DMS53 treated with DMSO at 0.1 percent for 48 hours (cell line): ENCODE measurements around the gene MS4A10.

Source experiments
- DNase-seq: peaks from one replicate; lab custom pipeline; 2025; ENCODE audit not compliant: unreplicated experiment; lab: John Stamatoyannopoulos, UW

MS4A10 gene

DNA sequence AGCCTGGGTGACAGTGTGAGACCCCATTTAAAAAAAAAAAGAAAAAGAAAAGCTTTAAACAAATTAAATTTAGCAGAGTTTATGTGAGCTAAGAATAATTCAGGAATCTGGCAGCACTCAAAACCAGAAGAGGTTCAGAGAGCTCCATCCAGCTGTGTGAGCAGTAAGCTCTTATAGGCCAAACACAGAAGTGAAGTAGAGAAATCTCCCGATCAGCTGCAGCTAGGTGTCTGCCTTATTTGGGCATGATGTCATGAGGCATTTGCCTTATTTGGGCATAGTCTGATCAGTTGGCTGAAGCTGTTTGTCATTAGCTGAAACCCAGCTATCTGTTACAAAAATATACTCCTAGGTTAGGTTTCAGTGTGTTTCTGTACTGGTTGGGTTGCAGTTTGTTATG is 20.3 kb upstream of the MS4A10 start:
- no peak for DNase-seq

DNA sequence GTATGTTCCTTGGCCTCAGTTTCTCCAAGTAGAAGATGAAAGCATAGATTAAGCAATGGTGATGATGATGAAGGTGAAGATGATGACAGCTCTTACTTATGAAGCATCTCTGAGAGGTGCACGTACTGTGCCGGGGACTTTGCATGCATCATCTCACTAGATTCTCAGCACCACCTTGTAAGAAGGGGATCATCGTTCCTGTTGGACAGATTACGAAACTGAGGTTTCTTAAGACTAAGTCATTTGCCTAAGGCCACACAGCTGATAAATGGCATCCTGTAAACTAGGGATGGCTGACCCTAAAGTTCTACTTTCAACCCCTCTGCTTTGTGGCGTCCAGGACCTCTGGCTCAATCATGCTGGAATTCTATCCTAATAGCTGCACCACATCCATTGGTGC is 19.8 kb upstream of the MS4A10 start:
- no peak for DNase-seq

GRCh38 chr11:60766547-60766946 is 18.6 kb upstream of the MS4A10 start:
- DNase-seq: no peak

DNA sequence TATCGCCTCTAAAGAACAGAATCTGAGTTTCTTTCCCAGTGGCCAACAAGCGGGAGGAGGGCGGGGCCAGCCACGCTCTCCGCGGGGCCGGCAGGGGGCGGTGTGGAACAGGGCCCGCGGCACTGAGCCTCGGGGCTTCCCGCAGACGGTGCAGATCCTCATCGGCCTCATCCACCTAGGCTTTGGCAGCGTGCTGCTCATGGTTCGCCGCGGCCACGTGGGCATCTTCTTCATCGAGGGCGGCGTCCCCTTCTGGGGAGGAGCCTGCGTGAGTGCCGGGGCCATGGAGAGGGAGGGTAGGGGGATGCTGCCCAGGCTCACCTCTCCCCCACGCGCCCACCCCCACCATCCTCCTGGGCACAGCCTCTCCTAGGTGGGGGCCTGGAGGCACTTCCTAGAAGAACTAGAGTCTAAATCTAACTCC is 17.7 kb upstream of the MS4A10 start:
- DNase-seq: no peak

DNA sequence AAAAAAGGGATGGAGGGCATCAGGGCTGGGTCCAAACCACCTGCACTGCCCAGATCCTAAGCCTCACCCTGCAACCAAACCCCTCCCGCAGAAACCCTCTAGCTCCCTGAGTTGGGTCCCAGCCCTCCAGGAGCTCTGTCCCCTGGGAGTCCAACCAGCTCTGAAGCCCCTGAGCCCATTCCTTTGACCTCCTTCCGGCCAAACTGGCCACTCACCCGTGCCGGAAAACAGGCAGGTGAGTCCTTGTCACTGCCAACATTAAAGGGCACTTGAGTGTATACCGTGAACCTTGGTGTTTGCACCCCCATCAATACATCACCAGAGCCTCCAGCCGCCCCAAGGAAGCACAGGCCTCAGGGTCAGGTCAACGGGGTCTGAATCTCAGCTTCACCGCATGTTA is 16.9 kb upstream of the MS4A10 start:
- no peak for DNase-seq

- DNase-seq: no peak
Observed at GRCh38 chr11:60769273-60769672, 15.9 kb upstream of the MS4A10 start.

DNA sequence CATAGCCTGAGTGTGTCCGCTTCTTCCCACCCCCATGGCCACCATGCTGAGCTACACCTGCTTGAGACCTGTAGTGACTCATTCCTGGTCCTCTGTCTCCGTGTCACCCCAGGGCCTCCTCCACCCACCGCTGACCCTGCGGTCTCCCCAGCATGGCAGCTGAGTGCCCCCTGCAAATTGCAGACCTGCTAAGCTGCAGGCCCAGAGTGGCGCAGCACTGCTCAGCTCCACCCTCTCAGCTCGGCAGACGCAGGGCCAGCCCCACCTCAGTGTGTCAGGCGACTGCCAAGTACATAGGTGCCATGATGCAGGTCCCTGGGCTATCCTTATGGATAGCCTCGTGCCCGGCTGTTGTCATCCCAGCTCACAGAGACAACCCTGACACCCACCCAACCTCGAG is 15.3 kb upstream of the MS4A10 start:
- no peak for DNase-seq

DNA sequence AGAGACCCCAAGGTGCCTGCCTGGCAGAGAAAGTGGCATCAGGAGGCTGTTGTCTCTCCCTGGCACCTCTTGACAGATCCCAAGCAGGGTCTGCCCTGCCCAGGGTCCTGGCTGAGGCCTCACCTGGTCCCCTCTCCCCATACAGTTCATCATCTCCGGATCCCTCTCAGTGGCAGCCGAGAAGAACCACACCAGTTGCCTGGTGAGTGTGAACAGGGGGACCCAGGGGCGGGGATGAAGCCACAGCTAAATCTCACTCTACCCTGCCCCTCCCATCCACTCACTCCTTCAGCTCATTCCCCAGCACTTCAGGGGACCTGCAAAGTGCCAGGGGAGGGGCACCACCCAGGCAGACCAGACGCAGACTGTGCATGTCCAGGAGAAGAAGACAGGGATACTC is 14.0 kb upstream of the MS4A10 start:
- DNase-seq: no peak

DNA sequence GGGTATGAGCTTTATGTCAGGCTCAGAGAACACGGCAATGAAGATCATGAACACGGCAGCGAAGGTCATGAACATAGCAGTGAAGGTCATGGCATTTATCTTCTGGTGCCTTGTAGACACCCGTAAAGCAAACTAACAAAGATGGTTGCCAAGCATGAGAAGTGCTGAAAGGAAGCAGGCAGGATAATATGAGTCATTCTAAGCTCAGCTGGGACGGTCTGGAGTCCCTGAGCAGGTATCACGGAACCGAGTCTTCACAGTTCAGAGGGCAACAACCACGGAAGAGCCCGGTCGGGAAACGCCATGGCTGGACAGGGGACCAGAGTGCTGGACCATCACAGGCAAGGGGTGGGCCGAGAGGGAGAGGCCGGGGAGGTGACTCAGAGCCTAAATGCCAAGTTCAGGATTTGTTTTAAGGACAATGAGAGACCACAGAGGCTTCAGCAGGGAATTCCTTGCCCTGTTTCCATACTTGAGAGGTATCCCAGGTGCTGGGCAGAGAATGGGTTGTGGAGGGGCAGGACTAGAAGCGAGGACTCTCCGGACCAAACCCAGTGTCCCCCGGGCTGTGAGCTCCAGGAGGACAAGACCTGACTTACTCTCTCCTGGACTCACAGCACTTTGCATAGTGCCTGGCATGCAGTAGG is 13.1 kb upstream of the MS4A10 start:
- no peak for DNase-seq

- DNase-seq: no peak
Observed at GRCh38 chr11:60772666-60773065, 12.5 kb upstream of the MS4A10 start.

- DNase-seq: no peak
Observed at GRCh38 chr11:60774726-60775125, 10.4 kb upstream of the MS4A10 start.

- peak; percentile 90 for DNase-seq
Observed at GRCh38 chr11:60775420-60775961, 9.6 kb upstream of the MS4A10 start.

GRCh38 chr11:60776167-60776566 is 9.0 kb upstream of the MS4A10 start:
- DNase-seq: no peak

GRCh38 chr11:60777106-60777505 is 8.0 kb upstream of the MS4A10 start:
- no peak for DNase-seq

- no peak for DNase-seq
Observed at GRCh38 chr11:60777572-60777971, 7.6 kb upstream of the MS4A10 start.

DNA sequence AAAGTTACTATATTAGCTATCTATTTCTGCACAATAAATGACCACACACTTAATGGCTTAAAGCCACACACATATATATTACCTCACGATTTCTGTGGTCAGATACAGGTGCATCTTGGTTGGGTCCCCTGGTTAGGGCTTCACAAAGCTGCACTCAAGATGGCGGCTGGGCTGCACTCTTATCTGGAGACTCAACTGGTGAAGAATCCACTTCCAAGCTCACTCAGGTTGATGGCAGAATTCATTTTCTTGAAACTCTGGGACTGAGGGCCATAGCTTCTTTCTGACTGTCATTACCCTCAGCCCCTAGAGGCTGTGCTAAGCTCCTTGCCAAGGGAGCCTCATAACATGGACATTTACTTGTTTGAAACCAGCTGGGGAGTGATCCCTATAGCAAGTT is 5.1 kb upstream of the MS4A10 start:
- no peak for DNase-seq

DNA sequence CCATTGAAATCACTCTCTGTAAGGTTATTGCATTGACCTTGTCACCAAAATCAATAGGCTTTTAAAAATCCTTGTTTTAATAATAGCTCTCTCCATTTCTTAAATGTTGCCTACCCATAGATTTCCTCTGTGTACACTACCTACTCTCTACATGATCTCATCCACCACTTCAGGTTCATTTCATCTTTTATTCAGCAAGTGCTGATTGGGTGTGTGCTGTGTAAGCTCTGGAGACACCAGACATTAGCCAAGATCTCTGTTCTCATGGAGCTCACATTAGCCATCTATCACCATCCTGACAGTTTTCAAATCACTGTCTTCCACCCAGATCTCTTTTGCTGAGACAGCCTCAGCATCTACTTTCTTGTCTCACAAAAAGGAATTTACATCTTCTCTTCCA is 4.4 kb upstream of the MS4A10 start:
- no peak for DNase-seq

DNA sequence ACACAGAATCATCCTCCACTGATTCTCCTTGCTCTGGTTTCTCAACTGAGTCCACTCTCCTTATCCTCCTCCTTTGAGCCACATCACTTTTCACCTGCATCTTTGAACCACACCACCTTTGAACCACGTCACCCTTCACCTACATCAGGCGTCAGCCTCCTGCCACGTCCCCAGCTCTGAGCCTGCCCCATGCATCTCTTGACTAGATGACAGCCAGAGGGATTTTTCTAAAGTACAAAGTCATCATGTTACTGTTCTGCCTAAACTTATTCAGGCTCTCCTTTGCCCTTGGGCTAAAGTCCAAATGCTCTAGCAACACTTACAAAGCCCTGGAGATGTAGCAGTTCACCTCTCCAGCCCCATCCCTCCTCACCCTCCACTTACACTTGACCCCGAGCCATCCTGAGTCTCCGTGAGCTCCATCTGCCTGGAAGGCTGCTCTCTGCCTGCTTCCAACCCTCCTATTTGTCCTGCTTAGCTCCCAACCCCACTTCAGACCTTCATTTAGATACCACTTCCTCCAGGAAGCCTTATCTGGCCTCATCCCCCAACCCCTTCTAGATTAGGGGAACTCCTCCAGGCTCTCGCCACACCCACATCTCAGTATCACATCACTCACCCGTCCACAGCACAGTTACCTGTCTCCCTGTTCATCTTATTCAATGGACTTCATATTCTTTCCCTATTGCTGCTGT is 3.7 kb upstream of the MS4A10 start:
- no peak for DNase-seq

- DNase-seq: no peak
Observed at GRCh38 chr11:60781981-60782316, 3.2 kb upstream of the MS4A10 start.

DNA sequence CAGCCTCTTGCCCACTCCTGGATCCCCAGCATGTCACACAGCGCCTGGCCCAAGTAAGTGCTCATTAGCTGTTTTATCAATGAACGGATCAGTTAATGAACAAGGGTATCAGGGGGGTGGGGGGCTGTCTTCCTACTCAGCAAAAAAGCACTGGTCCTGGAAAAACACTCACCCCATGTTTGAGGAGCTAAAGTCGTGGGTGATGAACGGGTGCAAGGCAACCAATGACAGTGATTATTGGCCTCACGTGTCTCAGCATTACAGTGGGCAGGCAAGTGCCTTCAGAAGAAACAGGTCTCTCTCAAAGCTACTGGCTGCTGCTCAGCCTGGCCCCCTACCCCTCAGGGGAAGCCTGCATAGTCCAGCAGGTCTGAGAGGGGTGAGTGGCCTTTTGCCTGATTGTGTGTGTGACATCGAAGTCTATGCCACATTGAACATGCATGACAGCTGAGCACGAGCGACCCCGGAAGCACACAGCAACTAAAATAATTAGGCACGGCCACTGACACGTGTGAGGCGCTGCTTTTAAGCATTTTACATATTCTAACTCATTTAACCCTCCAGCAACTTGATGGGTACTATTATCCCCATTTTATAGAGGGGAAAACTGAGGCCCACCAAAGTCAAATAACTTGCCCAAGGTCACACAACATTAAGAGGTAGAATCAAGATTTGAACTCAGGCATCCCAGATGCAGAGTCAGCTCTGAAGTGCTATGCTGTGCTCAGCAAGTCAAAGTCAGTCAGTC is 2.6 kb upstream of the MS4A10 start:
- no peak for DNase-seq

GRCh38 chr11:60783141-60783484 is 2.0 kb upstream of the MS4A10 start:
- DNase-seq: no peak

- no peak for DNase-seq
Observed at GRCh38 chr11:60783911-60784310, 1.2 kb upstream of the MS4A10 start.
